ENCODE data around the gene OFD1.

GRCh38 chrX:13694983-13695382 is 39.6 kb upstream of the OFD1 start:
- TF ChIP-seq, protein P1, sequence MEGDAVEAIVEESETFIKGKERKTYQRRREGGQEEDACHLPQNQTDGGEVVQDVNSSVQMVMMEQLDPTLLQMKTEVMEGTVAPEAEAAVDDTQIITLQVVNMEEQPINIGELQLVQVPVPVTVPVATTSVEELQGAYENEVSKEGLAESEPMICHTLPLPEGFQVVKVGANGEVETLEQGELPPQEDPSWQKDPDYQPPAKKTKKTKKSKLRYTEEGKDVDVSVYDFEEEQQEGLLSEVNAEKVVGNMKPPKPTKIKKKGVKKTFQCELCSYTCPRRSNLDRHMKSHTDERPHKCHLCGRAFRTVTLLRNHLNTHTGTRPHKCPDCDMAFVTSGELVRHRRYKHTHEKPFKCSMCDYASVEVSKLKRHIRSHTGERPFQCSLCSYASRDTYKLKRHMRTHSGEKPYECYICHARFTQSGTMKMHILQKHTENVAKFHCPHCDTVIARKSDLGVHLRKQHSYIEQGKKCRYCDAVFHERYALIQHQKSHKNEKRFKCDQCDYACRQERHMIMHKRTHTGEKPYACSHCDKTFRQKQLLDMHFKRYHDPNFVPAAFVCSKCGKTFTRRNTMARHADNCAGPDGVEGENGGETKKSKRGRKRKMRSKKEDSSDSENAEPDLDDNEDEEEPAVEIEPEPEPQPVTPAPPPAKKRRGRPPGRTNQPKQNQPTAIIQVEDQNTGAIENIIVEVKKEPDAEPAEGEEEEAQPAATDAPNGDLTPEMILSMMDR (IDR thresholded peaks at IDR 0.05), result no peak
- no peak for TF ChIP-seq POLR2A (IDR thresholded peaks at IDR 0.05)

All from body of pancreas (tissue), 4 donors.